AG10803 (cell line): ENCODE measurements around the gene B3GALT5.

Source experiments
- DNase-seq: peaks from one replicate; pipeline ENCODE4 v3.0.0; 2010; ENCODE audit warnings: low read depth
- H3K4me3 ChIP-seq: 2 replicates; pipeline ENCODE4 v1.5.1; 2011; ENCODE audit warnings: mild to moderate bottlenecking, low read length, control low read depth
- TF ChIP-seq, protein P1 (sequence below): conservative IDR thresholded peaks from 2 replicates; pipeline ENCODE4 v1.5.1; 2011; ENCODE audit warnings: mild to moderate bottlenecking, low read length, control low read depth, inconsistent platforms

The B3GALT5 gene

DNA sequence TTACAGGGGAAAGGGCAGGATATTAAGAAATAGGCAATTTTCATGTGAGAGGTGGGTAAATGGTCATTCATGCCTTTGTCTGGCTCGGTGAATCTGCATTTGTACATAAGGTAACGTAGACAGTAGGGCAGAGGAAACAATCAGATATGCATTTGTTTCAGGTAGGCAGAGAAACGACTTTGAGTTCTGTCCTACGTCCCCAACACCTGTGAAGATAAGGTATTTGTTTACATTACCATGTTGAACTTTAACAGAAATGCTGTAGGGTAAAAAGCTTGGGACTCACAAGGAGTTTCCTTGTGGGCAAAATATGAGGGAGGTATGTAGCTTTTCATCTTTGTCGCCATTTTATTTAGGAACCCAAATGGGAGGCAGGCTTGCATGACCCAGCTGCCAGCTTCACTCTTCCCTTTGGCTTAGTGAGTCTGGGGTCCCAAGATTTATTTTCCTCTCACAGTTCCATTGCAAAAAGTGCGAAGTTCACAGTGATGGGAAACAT lies 31.4 kb downstream of the B3GALT5 start:
- no peak overlapping the region for H3K4me3 ChIP-seq
- no peak for DNase-seq
- TF ChIP-seq, protein P1, sequence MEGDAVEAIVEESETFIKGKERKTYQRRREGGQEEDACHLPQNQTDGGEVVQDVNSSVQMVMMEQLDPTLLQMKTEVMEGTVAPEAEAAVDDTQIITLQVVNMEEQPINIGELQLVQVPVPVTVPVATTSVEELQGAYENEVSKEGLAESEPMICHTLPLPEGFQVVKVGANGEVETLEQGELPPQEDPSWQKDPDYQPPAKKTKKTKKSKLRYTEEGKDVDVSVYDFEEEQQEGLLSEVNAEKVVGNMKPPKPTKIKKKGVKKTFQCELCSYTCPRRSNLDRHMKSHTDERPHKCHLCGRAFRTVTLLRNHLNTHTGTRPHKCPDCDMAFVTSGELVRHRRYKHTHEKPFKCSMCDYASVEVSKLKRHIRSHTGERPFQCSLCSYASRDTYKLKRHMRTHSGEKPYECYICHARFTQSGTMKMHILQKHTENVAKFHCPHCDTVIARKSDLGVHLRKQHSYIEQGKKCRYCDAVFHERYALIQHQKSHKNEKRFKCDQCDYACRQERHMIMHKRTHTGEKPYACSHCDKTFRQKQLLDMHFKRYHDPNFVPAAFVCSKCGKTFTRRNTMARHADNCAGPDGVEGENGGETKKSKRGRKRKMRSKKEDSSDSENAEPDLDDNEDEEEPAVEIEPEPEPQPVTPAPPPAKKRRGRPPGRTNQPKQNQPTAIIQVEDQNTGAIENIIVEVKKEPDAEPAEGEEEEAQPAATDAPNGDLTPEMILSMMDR: no peak

GRCh38 chr21:39645331-39645730 lies 32.6 kb downstream of the B3GALT5 start:
- TF ChIP-seq, protein P1: no peak
- H3K4me3 ChIP-seq: no peak overlapping the region
- no peak for DNase-seq

GRCh38 chr21:39647476-39647875 lies 34.7 kb downstream of the B3GALT5 start:
- no peak overlapping the region for H3K4me3 ChIP-seq
- TF ChIP-seq, protein P1: no peak
- peak; percentile 77 for DNase-seq

- TF ChIP-seq, protein P1: no peak
- DNase-seq: no peak
- H3K4me3 ChIP-seq: no peak overlapping the region
These were observed 36.1 kb downstream of the B3GALT5 start for GRCh38 chr21:39648879-39649278.

GRCh38 chr21:39649526-39649925 lies 36.8 kb downstream of the B3GALT5 start:
- DNase-seq: no peak
- TF ChIP-seq, protein P1: no peak
- no peak overlapping the region for H3K4me3 ChIP-seq

GRCh38 chr21:39650306-39650705 lies 37.6 kb downstream of the B3GALT5 start:
- DNase-seq: no peak
- TF ChIP-seq, protein P1: no peak
- no peak overlapping the region for H3K4me3 ChIP-seq

DNA sequence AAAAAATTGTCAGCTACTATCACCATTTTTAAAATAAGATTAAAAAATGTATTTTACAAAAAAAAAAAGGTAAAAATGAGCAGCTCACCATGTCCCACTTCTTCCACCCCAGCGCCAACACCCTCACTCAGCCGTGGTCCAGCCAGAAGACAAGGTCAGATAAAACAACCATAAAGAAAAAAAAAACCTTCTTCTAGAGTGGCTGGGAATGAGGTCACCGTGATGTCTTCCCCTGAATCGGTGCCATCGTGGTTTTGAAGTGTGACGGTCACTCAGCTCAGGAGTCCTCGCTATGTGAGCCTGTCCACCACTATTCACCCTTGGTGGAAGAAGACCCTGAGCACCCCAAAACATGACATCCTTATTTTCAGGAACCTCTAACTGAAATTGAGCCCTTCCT lies 38.1 kb downstream of the B3GALT5 start:
- peak; percentile 8 for DNase-seq
- TF ChIP-seq, protein P1: no peak
- no peak overlapping the region for H3K4me3 ChIP-seq
